ENCODE data around the gene EFCC1.

Gene EFCC1

GRCh38 chr3:129017484-129017899 lies 16.4 kb downstream of the EFCC1 start:
- Histone ChIP-seq H3K4me3 (ENCODE audit: low read length) (no peak overlapping the region), H3K9me3 (ENCODE audit: control insufficient read depth, low read length) (no peaks in the 10 kb centered on the region), H3K27me3 (replicated peaks; ENCODE audit: control insufficient read depth, insufficient read depth, low read length) (peaks cover 23% of the 10 kb centered on the region), H3K9ac (ENCODE audit: low read length) (no peak overlapping the region), H3K4me1 (ENCODE audit: control insufficient read depth, insufficient read depth, low read length) (no peaks in the 10 kb centered on the region), H3K36me3 (ENCODE audit: control insufficient read depth, insufficient read depth, low read length, severe bottlenecking) (no peaks in the 10 kb centered on the region)
- no peak for DNase-seq (ENCODE audit: low read depth)

GRCh38 chr3:129018271-129018670 lies 17.2 kb downstream of the EFCC1 start:
- Histone ChIP-seq H3K36me3 (ENCODE audit: control insufficient read depth, insufficient read depth, low read length, severe bottlenecking) (no peaks in the 10 kb centered on the region), H3K9ac (ENCODE audit: low read length) (no peak overlapping the region)

GRCh38 chr3:129018751-129019150 lies 17.6 kb downstream of the EFCC1 start:
- peaks cover 4% of the 10 kb centered on the region for H3K9me3 ChIP-seq (ENCODE audit: control insufficient read depth, low read length)
- H3K4me3 ChIP-seq (ENCODE audit: low read length) = no peak overlapping the region
- no peak for DNase-seq (ENCODE audit: low read depth)
- no peak overlapping the region for H3K9ac ChIP-seq (ENCODE audit: low read length)
- no peaks in the 10 kb centered on the region for H3K4me1 ChIP-seq (ENCODE audit: control insufficient read depth, insufficient read depth, low read length)
- H3K27me3 ChIP-seq (replicated peaks; ENCODE audit: control insufficient read depth, insufficient read depth, low read length) = peaks cover 23% of the 10 kb centered on the region
- H3K36me3 ChIP-seq (ENCODE audit: control insufficient read depth, insufficient read depth, low read length, severe bottlenecking) = no peaks in the 10 kb centered on the region

More at GRCh38 chr3:129018271-129018670, 17.2 kb downstream of the EFCC1 start:
- H3K27me3 ChIP-seq (replicated peaks; ENCODE audit: control insufficient read depth, insufficient read depth, low read length) = peaks cover 23% of the 10 kb centered on the region
- H3K9me3 ChIP-seq (ENCODE audit: control insufficient read depth, low read length) = peaks cover 4% of the 10 kb centered on the region
- DNase-seq (ENCODE audit: low read depth) = no peak
- no peak overlapping the region for H3K4me3 ChIP-seq (ENCODE audit: low read length)
- H3K4me1 ChIP-seq (ENCODE audit: control insufficient read depth, insufficient read depth, low read length) = no peaks in the 10 kb centered on the region

- no peak overlapping the region for H3K9ac ChIP-seq (ENCODE audit: low read length)
- H3K9me3 ChIP-seq (ENCODE audit: control insufficient read depth, low read length) = peaks cover 4% of the 10 kb centered on the region
- no peaks in the 10 kb centered on the region for H3K4me1 ChIP-seq (ENCODE audit: control insufficient read depth, insufficient read depth, low read length)
- no peak overlapping the region for H3K4me3 ChIP-seq (ENCODE audit: low read length)
- peaks cover 19% of the 10 kb centered on the region for H3K27me3 ChIP-seq (replicated peaks; ENCODE audit: control insufficient read depth, insufficient read depth, low read length)
- DNase-seq (ENCODE audit: low read depth) = no peak
- no peaks in the 10 kb centered on the region for H3K36me3 ChIP-seq (ENCODE audit: control insufficient read depth, insufficient read depth, low read length, severe bottlenecking)
Observed at GRCh38 chr3:129019266-129019665, 18.2 kb downstream of the EFCC1 start.

- Histone ChIP-seq H3K4me3 (ENCODE audit: low read length) (no peak overlapping the region), H3K4me1 (ENCODE audit: control insufficient read depth, insufficient read depth, low read length) (peaks cover under 1% of the 10 kb centered on the region), H3K9ac (ENCODE audit: low read length) (no peak overlapping the region), H3K36me3 (ENCODE audit: control insufficient read depth, insufficient read depth, low read length, severe bottlenecking) (no peaks in the 10 kb centered on the region), H3K9me3 (ENCODE audit: control insufficient read depth, low read length) (peaks cover 4% of the 10 kb centered on the region), H3K27me3 (replicated peaks; ENCODE audit: control insufficient read depth, insufficient read depth, low read length) (peaks cover 19% of the 10 kb centered on the region)
- no peak for DNase-seq (ENCODE audit: low read depth)
Observed at GRCh38 chr3:129020691-129021090, 19.6 kb downstream of the EFCC1 start.

GRCh38 chr3:129021140-129021551 lies 20.0 kb downstream of the EFCC1 start:
- Histone ChIP-seq H3K27me3 (replicated peaks; ENCODE audit: control insufficient read depth, insufficient read depth, low read length) (peaks cover 19% of the 10 kb centered on the region), H3K4me1 (ENCODE audit: control insufficient read depth, insufficient read depth, low read length) (peaks cover 3% of the 10 kb centered on the region), H3K9me3 (ENCODE audit: control insufficient read depth, low read length) (peaks cover 4% of the 10 kb centered on the region), H3K36me3 (ENCODE audit: control insufficient read depth, insufficient read depth, low read length, severe bottlenecking) (no peaks in the 10 kb centered on the region), H3K9ac (ENCODE audit: low read length) (no peak overlapping the region), H3K4me3 (ENCODE audit: low read length) (no peak overlapping the region)
- DNase-seq (ENCODE audit: low read depth) = no peak

GRCh38 chr3:129022114-129023007 lies 21.3 kb downstream of the EFCC1 start:
- Histone ChIP-seq H3K4me3 (ENCODE audit: low read length) (no peak overlapping the region), H3K27me3 (replicated peaks; ENCODE audit: control insufficient read depth, insufficient read depth, low read length) (peaks cover 19% of the 10 kb centered on the region), H3K9ac (ENCODE audit: low read length) (no peak overlapping the region), H3K36me3 (ENCODE audit: control insufficient read depth, insufficient read depth, low read length, severe bottlenecking) (no peaks in the 10 kb centered on the region), H3K4me1 (ENCODE audit: control insufficient read depth, insufficient read depth, low read length) (peaks cover 3% of the 10 kb centered on the region), H3K9me3 (ENCODE audit: control insufficient read depth, low read length) (peaks cover 4% of the 10 kb centered on the region)
- no peak for DNase-seq (ENCODE audit: low read depth)

GRCh38 chr3:129023008-129023358 lies 21.9 kb downstream of the EFCC1 start:
- no peak for DNase-seq (ENCODE audit: low read depth)
- Histone ChIP-seq H3K27me3 (replicated peaks; ENCODE audit: control insufficient read depth, insufficient read depth, low read length) (peaks cover 19% of the 10 kb centered on the region), H3K4me3 (ENCODE audit: low read length) (no peak overlapping the region), H3K36me3 (ENCODE audit: control insufficient read depth, insufficient read depth, low read length, severe bottlenecking) (no peaks in the 10 kb centered on the region), H3K4me1 (ENCODE audit: control insufficient read depth, insufficient read depth, low read length) (peaks cover 3% of the 10 kb centered on the region), H3K9ac (ENCODE audit: low read length) (no peak overlapping the region), H3K9me3 (ENCODE audit: control insufficient read depth, low read length) (peaks cover 4% of the 10 kb centered on the region)

GRCh38 chr3:129023909-129024308 lies 22.8 kb downstream of the EFCC1 start:
- Histone ChIP-seq H3K4me1 (ENCODE audit: control insufficient read depth, insufficient read depth, low read length) (peaks cover 3% of the 10 kb centered on the region), H3K9me3 (ENCODE audit: control insufficient read depth, low read length) (peaks cover 4% of the 10 kb centered on the region), H3K9ac (ENCODE audit: low read length) (no peak overlapping the region), H3K36me3 (ENCODE audit: control insufficient read depth, insufficient read depth, low read length, severe bottlenecking) (no peaks in the 10 kb centered on the region), H3K27me3 (replicated peaks; ENCODE audit: control insufficient read depth, insufficient read depth, low read length) (peaks cover 18% of the 10 kb centered on the region), H3K4me3 (ENCODE audit: low read length) (no peak overlapping the region)
- no peak for DNase-seq (ENCODE audit: low read depth)

GRCh38 chr3:129025108-129025507 lies 24.0 kb downstream of the EFCC1 start:
- no peak for DNase-seq (ENCODE audit: low read depth)
- Histone ChIP-seq H3K9me3 (ENCODE audit: control insufficient read depth, low read length) (peaks cover 6% of the 10 kb centered on the region), H3K4me1 (ENCODE audit: control insufficient read depth, insufficient read depth, low read length) (peaks cover 3% of the 10 kb centered on the region), H3K36me3 (ENCODE audit: control insufficient read depth, insufficient read depth, low read length, severe bottlenecking) (no peaks in the 10 kb centered on the region), H3K4me3 (ENCODE audit: low read length) (no peak overlapping the region), H3K9ac (ENCODE audit: low read length) (no peak overlapping the region), H3K27me3 (replicated peaks; ENCODE audit: control insufficient read depth, insufficient read depth, low read length) (peaks cover 15% of the 10 kb centered on the region)

GRCh38 chr3:129025691-129026435 lies 24.8 kb downstream of the EFCC1 start:
- Histone ChIP-seq H3K4me1 (ENCODE audit: control insufficient read depth, insufficient read depth, low read length) (peaks cover 3% of the 10 kb centered on the region), H3K9me3 (ENCODE audit: control insufficient read depth, low read length) (peaks cover 10% of the 10 kb centered on the region), H3K9ac (ENCODE audit: low read length) (no peak overlapping the region), H3K36me3 (ENCODE audit: control insufficient read depth, insufficient read depth, low read length, severe bottlenecking) (no peaks in the 10 kb centered on the region), H3K27me3 (replicated peaks; ENCODE audit: control insufficient read depth, insufficient read depth, low read length) (peaks cover 13% of the 10 kb centered on the region), H3K4me3 (ENCODE audit: low read length) (no peak overlapping the region)
- no peak for DNase-seq (ENCODE audit: low read depth)

All from adipocyte (in vitro differentiated cells).